Limb (tissue), 2 donors: ENCODE data around the gene COLQ.
"Not testable (repeated sequence)": the region's sequence is repeated elsewhere in the genome, so short reads cannot be mapped to it uniquely, and the experiment has no call there.

ENCODE experiments used
- DNase-seq, 2 donors: peaks; one replicate each; pipeline ENCODE4 v3.0.0-alpha.2; 2016; ENCODE audit errors: extremely low spot score in 2 of 2

Gene COLQ

DNA sequence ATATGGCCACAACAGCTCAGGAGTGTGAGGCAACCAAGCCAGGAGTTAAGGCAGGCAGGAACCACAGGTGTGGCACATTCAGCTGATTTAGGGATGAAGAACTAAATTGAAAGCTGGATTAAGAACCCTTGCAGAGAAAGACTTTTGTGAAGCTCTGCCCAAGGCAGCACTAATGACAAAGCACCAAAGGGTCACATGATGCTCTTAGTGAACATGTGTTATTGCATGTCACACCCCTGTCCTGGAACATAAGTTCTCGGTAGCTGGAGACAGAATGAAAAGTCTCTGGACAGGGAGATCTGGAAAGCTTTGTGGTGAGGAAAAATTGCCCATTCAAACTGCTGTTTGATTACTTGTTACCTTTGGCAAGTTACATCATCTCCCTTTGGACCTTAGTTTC lies 90.9 kb downstream of the COLQ start:
- DNase-seq, result no peak

GRCh38 chr3:15429080-15429479 lies 92.4 kb downstream of the COLQ start:
- no peak for DNase-seq

DNA sequence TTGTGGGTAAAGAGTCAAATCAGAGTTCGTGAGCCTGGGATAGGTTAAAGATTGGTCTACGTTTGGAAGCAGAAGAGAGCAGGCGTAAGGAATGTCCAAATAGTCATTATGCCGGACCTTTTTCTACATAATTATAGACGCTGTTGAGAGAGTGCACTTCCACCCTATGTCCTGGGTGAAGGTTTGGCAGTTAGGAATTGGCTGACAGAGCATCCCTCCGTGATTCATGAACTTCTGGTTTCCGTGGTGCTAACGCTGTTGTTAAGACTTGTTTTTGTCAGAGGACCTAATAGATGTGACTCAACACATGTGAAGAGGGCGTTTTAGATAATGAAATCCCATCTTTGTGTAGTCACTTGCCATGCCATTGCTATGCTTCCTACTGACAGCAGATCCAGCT lies 93.0 kb downstream of the COLQ start:
- DNase-seq, result no peak

DNA sequence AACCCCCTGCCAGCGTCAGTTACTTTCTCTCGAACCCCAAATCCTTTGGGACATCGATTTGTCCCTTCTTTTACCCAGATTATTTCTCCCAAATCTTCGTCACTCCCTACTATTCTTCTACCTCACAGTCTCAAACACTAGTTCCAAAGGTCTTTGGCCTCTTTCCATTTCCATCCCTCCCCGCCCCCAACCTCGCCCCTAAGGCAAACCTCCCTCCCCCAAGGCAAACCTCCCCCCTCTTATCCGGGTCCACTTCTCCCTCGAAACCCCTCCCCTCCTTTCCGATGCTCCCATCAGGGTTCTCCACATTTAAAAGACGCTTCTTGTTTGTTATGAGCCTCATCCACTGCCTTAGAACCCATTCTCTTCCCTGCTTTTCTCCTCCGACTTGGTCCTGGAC lies 93.5 kb downstream of the COLQ start:
- DNase-seq, result peak in 1 of 2 donors; percentile 38

GRCh38 chr3:15427182-15427880 lies 94.2 kb downstream of the COLQ start, which contains the start of the genes EAF1 and METTL6:
Gene EAF1, plus strand, starts transcription at chr3:15427598. Its CDS starts 182 bp downstream, at chr3:15427780.
Gene METTL6, minus strand, starts transcription at chr3:15427544. Its CDS starts 1,033 bp downstream, at chr3:15426511.
- peak; percentile 87 to 90 for DNase-seq

DNA sequence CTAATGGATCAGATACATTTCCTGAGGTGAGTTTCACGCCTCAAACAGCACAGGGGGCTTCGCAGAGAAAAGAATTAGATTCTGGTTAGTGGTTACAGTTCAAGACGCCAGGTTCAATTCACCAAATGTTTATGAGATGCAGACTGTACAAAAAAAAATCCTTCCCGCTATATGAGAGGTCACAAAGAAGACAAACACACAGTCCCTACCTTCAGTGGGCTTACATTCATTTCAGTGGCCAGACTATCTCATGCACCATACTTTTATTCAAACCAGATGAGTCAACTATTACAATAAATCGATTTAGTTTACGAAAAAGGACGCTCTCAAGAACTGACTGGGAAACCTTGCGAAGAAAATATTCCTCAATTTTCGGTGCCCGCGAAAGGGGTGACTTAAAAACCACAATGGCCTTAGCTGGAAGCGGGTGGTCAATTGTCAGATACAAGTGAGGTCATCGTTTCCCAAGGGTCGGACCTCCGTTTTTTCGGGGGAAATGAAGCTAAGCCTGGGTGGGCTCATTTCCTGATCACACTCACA lies 94.9 kb downstream of the COLQ start:
- no peak for DNase-seq

DNA sequence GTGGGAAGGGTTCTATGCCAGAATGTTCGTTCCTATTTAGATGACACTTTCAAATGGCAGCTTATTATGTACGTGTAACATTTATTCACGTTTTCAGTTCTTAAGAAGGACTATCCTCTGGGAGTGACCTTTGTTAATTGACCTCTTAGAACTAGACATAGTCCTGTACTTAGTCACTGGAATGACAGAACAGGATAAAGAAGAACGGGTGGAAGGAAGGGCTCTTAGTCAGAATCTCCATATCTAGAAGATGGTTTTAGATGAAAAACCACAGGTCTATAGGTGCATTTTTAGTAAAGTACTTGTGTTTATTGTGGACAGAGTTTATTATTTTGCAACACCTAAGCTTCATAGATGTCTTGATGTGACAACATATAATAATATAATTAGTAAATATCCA lies 100.6 kb downstream of the COLQ start:
- no peak for DNase-seq

DNA sequence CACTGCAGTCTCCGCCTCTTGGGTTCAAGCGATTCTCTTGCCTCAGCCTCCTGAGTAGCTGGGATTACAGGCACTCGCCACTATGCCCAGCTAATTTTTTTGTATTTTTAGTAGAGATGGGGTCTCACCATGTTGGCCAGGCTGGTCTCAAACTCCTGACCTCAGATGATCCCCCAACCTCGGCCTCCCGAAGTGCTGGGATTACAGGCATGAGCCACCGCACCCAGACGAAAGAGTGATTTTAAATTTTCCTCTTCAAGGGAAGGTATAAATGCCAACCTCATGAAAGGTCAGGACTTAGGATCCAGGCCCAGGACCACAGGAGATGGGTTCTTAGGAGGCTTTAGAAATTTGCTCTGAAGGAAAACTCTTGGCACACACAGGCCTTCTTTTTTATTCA lies 110.5 kb downstream of the COLQ start:
- not testable (repeated sequence) for DNase-seq

DNA sequence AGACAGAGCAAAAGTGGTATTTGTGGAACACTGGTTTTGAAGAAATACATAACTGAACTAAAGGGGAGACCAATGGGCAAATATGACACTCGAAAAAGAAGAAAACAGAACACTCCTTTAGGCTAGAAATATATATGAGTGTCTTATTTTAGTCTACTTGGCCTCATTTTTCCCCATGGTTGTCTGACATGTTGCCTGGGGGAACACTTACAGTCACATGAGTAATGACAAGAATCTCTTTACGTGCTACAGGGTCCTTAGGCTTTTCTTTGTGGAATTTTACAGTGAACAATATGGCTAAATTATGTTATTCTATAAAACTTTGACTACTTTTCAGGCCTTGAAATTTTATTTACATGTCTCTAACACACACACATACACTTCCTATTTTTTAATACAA lies 111.7 kb downstream of the COLQ start:
- no peak for DNase-seq

- DNase-seq, result no peak
Measured at GRCh38 chr3:15409239-15409638, 112.3 kb downstream of the COLQ start.

DNA sequence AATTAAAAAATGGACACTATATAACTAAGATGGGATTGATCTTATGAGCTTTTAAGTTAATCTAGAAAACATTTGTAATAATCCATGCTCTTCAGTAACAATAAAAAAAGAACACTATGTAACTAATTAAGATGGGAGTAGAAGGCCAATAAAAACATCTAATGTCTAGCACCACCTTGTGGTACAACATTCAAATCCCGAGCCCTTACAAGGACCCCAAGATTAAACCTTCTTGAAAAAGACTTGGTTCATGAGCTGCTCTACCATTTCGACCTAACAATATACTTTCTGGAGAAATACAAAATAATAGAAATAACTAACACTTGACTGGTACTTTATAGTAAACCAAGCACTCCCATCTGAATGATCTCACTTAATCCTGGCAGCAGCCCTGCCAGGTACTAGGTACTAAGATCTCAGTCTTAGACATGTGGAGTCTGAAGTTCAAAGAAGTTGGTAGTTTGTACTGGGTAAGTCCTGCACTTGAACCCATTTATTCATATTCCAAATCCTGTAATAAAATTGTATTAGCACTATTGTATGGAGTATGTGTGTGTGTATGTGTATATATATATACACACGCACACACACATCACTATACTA lies 116.0 kb downstream of the COLQ start:
- DNase-seq, result peak in 1 of 2 donors; percentile 67

DNA sequence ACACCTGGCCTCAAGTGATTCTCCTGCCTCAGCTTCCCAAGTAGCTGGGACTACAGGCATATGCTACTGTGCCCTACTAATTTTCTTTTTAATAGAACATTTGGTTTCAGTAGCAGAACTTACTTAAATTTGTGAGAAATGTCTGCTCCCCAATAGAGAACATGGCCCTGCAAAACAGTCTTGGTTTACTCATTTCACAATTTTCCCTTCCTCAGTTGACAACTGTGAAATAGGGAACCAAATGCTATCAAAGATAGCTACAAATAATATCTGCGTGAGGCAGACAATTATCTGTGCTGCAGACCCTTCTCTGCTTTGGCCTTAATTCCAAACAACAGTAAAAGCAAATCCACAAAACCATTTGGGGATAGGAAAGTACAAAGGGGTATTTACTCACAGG lies 116.7 kb downstream of the COLQ start:
- no peak for DNase-seq

GRCh38 chr3:15403965-15404364 lies 117.5 kb downstream of the COLQ start:
- no peak for DNase-seq

DNA sequence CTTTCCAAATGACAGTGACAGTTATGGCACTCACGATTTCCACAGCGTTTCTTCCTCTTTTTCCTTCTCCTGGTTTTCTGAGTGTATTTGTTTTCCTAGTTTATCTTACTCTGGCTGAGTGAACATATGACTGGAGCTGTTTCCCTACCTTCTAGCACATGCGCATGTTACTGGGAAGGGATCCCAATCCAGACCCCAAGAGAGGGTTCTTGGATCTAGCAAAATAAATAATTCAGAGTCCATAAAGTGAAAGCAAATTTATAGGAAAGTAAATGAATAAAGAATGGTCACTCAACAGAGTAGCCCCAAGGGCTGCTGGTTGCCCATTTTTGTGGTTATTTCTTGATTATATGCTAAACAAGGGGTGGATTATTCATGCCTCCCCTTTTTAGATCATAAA lies 118.0 kb downstream of the COLQ start:
- no peak for DNase-seq

- no peak for DNase-seq
Measured at GRCh38 chr3:15401936-15402335, 119.6 kb downstream of the COLQ start.
